Left lung (tissue), 10 donors: Measurements from ENCODE around the gene FCRL2. TPM values are rescaled to one million over a fixed set of nuclear protein-coding genes. Genes with fewer than 3 reads are reported as not detected.

Source experiments
- ATAC-seq: fragments of 200-7000 bp; cut with Tn5 transposase; one replicate; pipeline ENCODE4 v1.9.1; 2020; ENCODE audit warnings: moderate library complexity
- DNase-seq, 4 donors: peaks; one replicate each; pipeline ENCODE4 v3.0.0-alpha.2; 2013 to 2020
- H3K27ac ChIP-seq, 2 donors: fragments of 200-600 bp; sonication (generic) in 1 of 2; one replicate each; pipeline versions ENCODE4 v1.5.0 to v1.8.0; 2020 to 2021
- H3K27me3 ChIP-seq, 2 donors: fragments of 200-600 bp; sonication (generic) in 1 of 2; one replicate each; pipeline versions ENCODE4 v1.5.0 to v1.8.0; 2020 to 2021
- H3K36me3 ChIP-seq, 2 donors: fragments of 200-600 bp; sonication (generic) in 1 of 2; one replicate each; pipeline versions ENCODE4 v1.5.0 to v1.8.0; 2020 to 2021
- H3K4me1 ChIP-seq, 2 donors: fragments of 200-600 bp; one replicate each; pipeline ENCODE4 v1.8.0; 2021
- H3K4me3 ChIP-seq, 2 donors: fragments of 200-600 bp; sonication (generic) in 1 of 2; one replicate each; pipeline versions ENCODE4 v1.5.0 to v1.8.0; 2020 to 2021; ENCODE audit warnings: mild to moderate bottlenecking in 1 of 2
- H3K9me3 ChIP-seq, 2 donors: fragments of 200-600 bp; sonication (generic) in 1 of 2; one replicate each; pipeline versions ENCODE4 v1.5.0 to v1.8.0; 2020 to 2021
- intact Hi-C, 2 donors: fragments of 100-400 bp; cut with DNase I; formaldehyde crosslinking; loops; one replicate each; pipeline versions ENCODE4 v1.11.2 to v1.14.2; 2022
- polyA plus RNA-seq, 6 donors: library from polyadenylated mRNA; unstranded; fragments of 120-200 nt; gene quantifications; one replicate each; pipeline ENCODE4 v1.2.1, GENCODE V29; 2013; ENCODE audit not compliant: insufficient read length in 6 of 6
- total RNA-seq, 2 donors: library from RNA; stranded (reverse); fragmentation: NEBNext Ultra II Directional; extraction: Animal tissue kit (Norgen Biotek cat#: 25700); gene quantifications; one replicate each; pipeline ENCODE4 v1.2.1, GENCODE V29; 2021
- TF ChIP-seq, protein P1 (sequence below), 2 donors: fragments of 200-600 bp; sonication (generic) in 1 of 2; IDR thresholded peaks; one replicate each; pipeline versions ENCODE4 v1.5.0 to v1.8.0; 2021; ENCODE audit warnings: antibody characterized with exemption in 2 of 2
- donor health status: DM: no; HTN: yes; CAD: no.
- donor health status: DM: no; HTN: no; CAD: no.

The FCRL2 gene
- total and polyA plus RNA-seq, 8 donors, result 0.08 to 0.99 (median 0.15) TPM; not detected in 2

DNA sequence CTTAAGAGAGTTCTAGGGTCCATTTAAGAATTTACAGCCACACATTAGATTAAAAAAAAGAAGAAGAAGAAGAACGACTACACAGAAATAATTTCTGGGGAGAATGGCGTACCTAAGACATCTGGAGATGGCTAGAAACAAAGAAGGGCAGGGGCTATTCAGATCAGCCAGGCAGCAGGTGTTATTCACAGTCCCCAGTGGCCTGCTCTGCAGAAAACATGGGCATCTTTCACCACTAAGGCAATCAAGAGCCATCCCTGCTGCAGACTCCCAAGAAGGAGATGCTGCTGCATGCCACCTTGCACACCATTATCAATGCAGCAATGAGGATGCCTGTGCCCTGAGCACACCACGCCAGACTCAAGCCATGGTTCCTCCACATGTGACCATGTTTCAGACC, 7.9 kb upstream of the FCRL2 start:
- H3K27me3 ChIP-seq, result no peaks in the 10 kb centered on the region
- TF ChIP-seq, protein P1, sequence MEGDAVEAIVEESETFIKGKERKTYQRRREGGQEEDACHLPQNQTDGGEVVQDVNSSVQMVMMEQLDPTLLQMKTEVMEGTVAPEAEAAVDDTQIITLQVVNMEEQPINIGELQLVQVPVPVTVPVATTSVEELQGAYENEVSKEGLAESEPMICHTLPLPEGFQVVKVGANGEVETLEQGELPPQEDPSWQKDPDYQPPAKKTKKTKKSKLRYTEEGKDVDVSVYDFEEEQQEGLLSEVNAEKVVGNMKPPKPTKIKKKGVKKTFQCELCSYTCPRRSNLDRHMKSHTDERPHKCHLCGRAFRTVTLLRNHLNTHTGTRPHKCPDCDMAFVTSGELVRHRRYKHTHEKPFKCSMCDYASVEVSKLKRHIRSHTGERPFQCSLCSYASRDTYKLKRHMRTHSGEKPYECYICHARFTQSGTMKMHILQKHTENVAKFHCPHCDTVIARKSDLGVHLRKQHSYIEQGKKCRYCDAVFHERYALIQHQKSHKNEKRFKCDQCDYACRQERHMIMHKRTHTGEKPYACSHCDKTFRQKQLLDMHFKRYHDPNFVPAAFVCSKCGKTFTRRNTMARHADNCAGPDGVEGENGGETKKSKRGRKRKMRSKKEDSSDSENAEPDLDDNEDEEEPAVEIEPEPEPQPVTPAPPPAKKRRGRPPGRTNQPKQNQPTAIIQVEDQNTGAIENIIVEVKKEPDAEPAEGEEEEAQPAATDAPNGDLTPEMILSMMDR (IDR thresholded peaks at IDR 0.05), result no peak
- no peaks in the 10 kb centered on the region for H3K9me3 ChIP-seq
- H3K27ac ChIP-seq, result no peak overlapping the region
- H3K4me3 ChIP-seq, result no peak overlapping the region
- intact Hi-C loops, result no loop called here
- DNase-seq (no peak), ATAC-seq (no peak)
- no peaks in the 10 kb centered on the region for H3K4me1 ChIP-seq
- no peaks in the 10 kb centered on the region for H3K36me3 ChIP-seq

DNA sequence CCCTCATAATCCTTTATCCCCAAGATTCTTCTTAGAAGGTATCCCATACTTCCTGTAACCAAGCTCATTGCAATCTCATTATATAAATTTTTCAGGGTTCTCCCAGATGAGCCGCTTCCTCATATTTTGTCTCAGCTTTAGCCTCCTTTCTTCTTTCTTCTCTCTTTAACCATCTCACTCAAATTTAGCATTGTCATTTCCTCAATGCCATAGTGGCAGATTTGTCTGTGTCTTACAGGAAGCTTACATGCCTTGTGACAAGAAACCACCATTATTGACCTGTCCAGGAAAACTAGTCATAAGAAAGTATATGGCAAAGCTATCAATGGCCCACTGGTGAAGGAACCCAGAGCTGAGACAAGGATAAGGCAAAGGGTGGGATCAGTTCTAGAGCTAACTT, 6.0 kb upstream of the FCRL2 start:
- TF ChIP-seq, protein P1 (IDR thresholded peaks at IDR 0.05), result no peak
- no peak for ATAC-seq
- intact Hi-C loops, result no loop called here
- Histone ChIP-seq H3K4me1 (no peaks in the 10 kb centered on the region), H3K27ac (no peak overlapping the region), H3K9me3 (no peaks in the 10 kb centered on the region), H3K36me3 (no peaks in the 10 kb centered on the region), H3K27me3 (no peaks in the 10 kb centered on the region), H3K4me3 (no peak overlapping the region)
- DNase-seq, result no peak

DNA sequence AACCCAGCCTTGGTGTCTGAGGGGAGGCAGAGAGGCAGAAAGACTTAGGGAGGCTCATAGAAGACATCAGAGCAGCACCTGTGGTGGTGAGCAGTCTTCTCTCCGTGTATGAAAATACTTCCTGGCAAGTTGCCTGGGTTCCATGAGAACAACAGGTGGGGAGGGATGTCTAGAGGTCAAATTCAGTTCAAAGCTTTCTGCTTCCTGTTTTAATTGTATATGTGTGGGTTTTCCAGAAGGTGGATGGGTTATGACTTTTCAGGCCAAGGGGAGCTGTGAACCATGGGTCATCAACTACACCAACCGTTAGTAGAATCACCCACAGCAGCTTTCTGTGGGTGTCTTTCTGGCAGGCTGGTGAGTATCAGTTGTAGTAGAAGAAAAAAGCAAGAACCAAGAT, 4.1 kb upstream of the FCRL2 start:
- intact Hi-C loops, result no loop called here

DNA sequence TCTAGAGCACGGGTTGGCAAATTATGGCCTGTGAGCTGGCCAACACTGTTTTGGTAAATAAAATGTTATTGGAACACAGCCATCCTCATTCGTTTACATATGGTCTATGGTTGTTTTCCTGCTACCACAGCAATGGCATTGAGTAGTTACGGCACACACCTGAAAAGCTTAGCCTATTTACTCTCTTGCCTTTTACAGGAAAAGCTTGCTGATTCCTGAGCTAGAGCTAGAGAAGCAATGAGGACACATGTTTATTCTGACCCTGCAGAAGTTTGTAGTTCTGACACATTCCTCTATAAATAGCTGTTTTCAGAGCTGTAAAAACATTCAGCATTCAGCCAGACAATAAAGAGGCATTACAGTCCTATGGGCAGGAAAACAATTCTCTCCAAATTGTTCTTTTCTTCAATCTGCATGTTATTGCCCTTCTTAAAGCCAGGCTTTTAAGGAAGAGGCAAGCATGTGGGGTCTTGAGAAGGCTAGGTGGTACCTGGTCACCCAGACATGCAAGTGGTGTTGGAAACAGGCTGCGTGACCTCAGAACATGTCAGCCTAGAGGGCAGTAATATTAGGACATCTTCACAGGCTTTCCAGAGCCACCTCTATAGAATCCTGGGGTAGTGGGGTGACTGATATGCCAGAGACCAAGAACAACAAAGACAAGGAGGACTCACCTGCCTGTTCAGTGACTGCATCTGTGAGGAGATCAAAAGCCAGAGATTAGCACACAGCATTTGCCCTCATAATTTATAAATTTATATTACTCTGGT, 1.6 kb downstream of the FCRL2 start:
- no peak for ATAC-seq
- Histone ChIP-seq H3K27ac (no peak overlapping the region), H3K4me3 (no peak overlapping the region), H3K36me3 (no peaks in the 10 kb centered on the region), H3K4me1 (no peaks in the 10 kb centered on the region), H3K9me3 (no peaks in the 10 kb centered on the region), H3K27me3 (no peaks in the 10 kb centered on the region)
- no peak for DNase-seq
- intact Hi-C loops, result no loop called here
- TF ChIP-seq, protein P1 (IDR thresholded peaks at IDR 0.05), result no peak

More for the DNA sequence above, 4.1 kb upstream of the FCRL2 start:
- Histone ChIP-seq H3K27me3 (no peaks in the 10 kb centered on the region), H3K9me3 (no peaks in the 10 kb centered on the region), H3K4me1 (no peaks in the 10 kb centered on the region), H3K27ac (no peak overlapping the region), H3K36me3 (no peaks in the 10 kb centered on the region), H3K4me3 (no peak overlapping the region)
- DNase-seq, result no peak
- ATAC-seq, result no peak
- TF ChIP-seq, protein P1 (IDR thresholded peaks at IDR 0.05), result no peak

DNA sequence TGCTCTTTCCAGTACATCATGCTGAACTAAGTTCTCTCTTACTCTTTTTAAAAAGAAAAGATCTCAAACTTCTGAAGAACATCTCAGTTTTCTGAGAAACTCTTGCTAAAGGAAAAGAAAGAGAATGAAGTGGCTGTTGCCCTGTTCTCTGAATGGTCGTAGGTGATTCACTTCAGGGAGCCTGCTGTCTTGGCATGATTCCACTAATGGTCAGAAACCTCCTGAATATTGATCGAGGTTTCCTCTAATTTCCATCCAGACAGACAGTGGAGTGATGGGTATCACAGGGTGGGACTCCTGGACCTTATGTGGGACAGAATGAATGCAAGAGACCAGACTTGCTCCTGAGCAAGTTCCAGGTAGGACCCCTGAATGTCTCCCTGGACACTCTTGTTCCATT, 2.5 kb downstream of the FCRL2 start:
- Histone ChIP-seq H3K27ac (no peak overlapping the region), H3K9me3 (no peaks in the 10 kb centered on the region), H3K27me3 (no peaks in the 10 kb centered on the region), H3K4me1 (no peaks in the 10 kb centered on the region), H3K4me3 (no peak overlapping the region), H3K36me3 (no peaks in the 10 kb centered on the region)
- TF ChIP-seq, protein P1 (IDR thresholded peaks at IDR 0.05), result no peak
- ATAC-seq (no peak), DNase-seq (no peak)
- intact Hi-C loops, result no loop called here
